ENCODE data around the gene AMN1.
A peak's percentile ranks its signal among the peaks of the same experiment; 100 is the strongest.

AMN1 gene

DNA sequence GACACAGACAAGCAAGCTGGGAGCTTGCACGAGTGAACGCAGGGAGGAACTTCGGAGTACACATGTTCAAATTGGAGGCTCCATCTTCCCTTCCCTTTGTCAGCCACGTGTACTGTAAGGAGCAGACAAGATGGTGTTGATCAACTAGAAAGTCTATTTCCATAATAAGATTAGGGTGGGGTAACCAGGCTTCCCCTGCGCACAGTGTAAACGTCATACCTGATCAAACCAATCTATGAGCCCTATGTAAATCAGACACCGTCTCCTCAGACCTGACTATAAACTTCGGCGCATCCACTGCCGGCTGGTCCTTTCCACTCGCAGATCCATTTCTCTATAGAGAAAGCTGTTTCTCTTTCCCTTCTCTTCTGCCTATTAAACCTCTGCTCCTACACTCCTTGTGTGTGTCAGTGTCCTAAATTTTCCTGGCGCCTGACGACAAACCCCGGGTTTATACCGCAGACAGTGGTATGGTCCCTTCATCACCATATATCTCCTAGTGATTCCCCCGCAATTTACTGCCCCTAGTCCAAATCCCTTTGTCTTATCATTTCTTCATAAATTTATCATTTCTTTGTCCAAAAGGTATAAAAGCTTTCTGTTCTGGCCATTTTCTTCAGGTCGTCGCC is 76.8 kb downstream of the AMN1 start:
- H3K27me3 Mint-ChIP-seq = no peaks in the 10 kb centered on the region
- peaks cover 7% of the 10 kb centered on the region for H3K4me1 Mint-ChIP-seq
- H3K9me3 Mint-ChIP-seq = no peaks in the 10 kb centered on the region
- no peaks in the 10 kb centered on the region for H3K36me3 Mint-ChIP-seq
- H3K4me3 Mint-ChIP-seq = no peak overlapping the region
- no peak for DNase-seq (ENCODE audit: low spot score in 2 of 2)
- no peak overlapping the region for H3K27ac Mint-ChIP-seq
- no peak for ATAC-seq (ENCODE audit: low read depth)

DNA sequence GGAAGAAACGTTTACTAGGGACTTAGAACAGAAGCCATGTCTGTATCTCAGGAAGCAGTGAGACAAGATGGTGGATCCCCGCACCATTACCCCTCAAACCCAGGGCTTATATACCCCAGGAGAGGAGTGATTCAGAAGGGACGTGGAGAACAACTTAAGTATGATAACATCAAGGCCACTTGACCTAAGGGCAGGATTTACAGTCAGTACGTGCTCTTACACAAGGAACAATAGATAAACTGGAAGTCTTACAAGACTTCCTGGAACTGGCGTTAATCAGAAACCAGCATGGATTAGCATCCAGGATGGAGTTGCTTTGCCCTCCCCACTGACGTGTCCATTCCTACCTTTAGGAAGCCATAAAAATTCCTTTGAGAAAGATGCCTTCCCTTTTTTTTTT is 77.9 kb downstream of the AMN1 start:
- Mint-ChIP-seq H3K4me1 (peaks cover 14% of the 10 kb centered on the region), H3K27me3 (no peaks in the 10 kb centered on the region), H3K27ac (no peak overlapping the region), H3K36me3 (no peaks in the 10 kb centered on the region), H3K9me3 (no peaks in the 10 kb centered on the region), H3K4me3 (no peak overlapping the region)
- ATAC-seq (ENCODE audit: low read depth) (no peak), DNase-seq (ENCODE audit: low spot score in 2 of 2) (no peak)

DNA sequence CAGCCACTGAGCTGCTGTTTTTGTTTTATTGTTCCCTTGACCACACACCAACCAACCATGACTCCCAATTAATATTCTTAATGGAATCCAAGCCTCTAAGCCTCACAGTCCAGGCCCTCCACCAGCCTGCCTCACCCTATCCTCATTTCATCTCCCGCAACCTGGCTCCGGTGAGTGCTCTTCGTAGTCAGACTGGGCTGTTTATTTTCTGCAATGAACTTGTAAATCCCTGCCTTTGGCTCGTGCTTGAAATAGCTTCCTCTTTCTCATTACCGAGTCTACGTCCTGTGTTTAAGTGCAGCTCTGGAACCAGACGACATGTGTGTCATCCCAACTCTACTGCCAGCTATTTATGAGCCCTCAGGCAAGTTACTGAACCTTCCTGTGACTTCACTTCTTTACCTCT is 81.7 kb downstream of the AMN1 start:
- Mint-ChIP-seq H3K4me3 (no peak overlapping the region), H3K27ac (no peak overlapping the region), H3K36me3 (no peaks in the 10 kb centered on the region), H3K27me3 (no peaks in the 10 kb centered on the region), H3K4me1 (peaks cover 13% of the 10 kb centered on the region), H3K9me3 (no peaks in the 10 kb centered on the region)
- no peak for DNase-seq (ENCODE audit: low spot score in 2 of 2)
- ATAC-seq (ENCODE audit: low read depth) = peak; percentile 31

DNA sequence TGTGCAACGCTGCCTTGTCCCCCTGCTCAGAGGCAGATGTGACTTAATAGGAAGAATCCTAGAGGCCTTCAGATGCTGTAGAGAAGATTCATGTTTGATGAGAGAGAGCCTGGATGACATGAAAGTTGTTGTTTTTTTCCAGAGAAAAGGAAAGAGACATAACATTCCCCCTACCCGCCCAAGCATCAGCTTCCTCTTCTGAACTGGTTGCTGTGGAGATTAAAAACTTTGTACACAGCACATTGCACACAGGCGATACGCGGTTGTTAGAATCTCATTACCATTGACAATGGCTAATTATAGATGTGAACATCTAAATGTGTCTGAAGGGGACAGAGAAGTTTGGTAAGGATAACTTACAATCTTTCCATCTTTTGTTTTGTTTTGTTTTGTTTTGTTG is 82.9 kb downstream of the AMN1 start:
- ATAC-seq (ENCODE audit: low read depth) (peak; percentile 89), DNase-seq (ENCODE audit: low spot score in 2 of 2) (no peak)
- H3K27ac Mint-ChIP-seq = peak overlapping the region; percentile 89
- H3K4me3 Mint-ChIP-seq = peak overlapping the region; percentile 38
- no peaks in the 10 kb centered on the region for H3K36me3 Mint-ChIP-seq
- no peaks in the 10 kb centered on the region for H3K27me3 Mint-ChIP-seq
- H3K4me1 Mint-ChIP-seq = peaks cover 13% of the 10 kb centered on the region
- H3K9me3 Mint-ChIP-seq = no peaks in the 10 kb centered on the region

DNA sequence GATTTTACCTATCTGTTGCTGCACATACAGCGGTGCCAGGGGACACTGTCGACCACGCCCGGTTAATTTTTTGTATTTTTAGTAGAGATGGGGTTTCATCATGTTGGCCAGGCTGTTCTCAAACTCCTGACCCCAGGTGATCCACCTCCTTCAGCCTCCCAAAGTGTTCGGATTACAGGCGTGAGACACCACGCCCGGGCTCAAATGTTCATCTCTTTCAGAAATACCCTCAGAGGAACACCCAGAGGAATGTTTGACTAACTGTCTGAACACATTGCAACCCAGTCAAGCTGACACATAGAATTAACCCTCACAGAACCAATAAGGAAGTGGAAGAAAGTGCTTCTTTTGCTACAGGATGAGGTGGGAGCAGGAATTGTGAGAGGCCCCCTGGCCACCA is 84.3 kb downstream of the AMN1 start:
- Mint-ChIP-seq H3K4me3 (no peak overlapping the region), H3K9me3 (no peaks in the 10 kb centered on the region)

DNA sequence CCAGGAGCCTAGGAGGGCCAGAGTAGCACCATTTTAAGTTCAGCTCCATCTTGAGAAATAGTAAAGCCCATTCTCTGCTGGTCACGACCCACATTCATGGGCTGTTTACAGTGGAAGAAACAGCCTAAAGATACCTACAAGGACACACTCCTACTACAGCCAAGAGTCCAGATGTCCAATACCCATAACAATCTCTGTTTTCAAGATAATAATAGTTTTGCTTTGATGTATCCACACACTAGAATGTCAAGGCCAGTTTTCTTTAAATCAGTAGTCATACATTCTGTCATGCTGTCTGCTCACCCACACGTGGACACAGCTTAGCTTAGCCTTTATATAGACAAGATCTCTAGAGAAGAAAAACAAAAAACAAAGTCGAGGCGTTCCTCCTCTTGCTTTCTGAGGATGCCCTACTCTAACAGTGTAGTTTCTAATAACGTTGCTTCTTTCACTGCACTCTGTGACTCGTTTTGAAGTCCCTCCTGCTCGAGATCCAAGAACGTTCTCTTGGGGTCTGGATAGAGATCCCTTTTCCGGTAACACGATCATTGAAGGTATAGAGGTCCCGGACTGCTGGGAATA is 87.2 kb downstream of the AMN1 start:
- no peak overlapping the region for H3K27ac Mint-ChIP-seq
- no peaks in the 10 kb centered on the region for H3K9me3 Mint-ChIP-seq
- ATAC-seq (ENCODE audit: low read depth) (no peak), DNase-seq (ENCODE audit: low spot score in 2 of 2) (no peak)
- H3K36me3 Mint-ChIP-seq = no peaks in the 10 kb centered on the region
- H3K27me3 Mint-ChIP-seq = no peaks in the 10 kb centered on the region
- H3K4me1 Mint-ChIP-seq = peaks cover 14% of the 10 kb centered on the region
- H3K4me3 Mint-ChIP-seq = no peak overlapping the region

More for the DNA sequence above, 84.3 kb downstream of the AMN1 start:
- DNase-seq (ENCODE audit: low spot score in 2 of 2) (no peak), ATAC-seq (ENCODE audit: low read depth) (no peak)
- no peaks in the 10 kb centered on the region for H3K27me3 Mint-ChIP-seq
- H3K27ac Mint-ChIP-seq = no peak overlapping the region
- peaks cover 13% of the 10 kb centered on the region for H3K4me1 Mint-ChIP-seq
- H3K36me3 Mint-ChIP-seq = no peaks in the 10 kb centered on the region

DNA sequence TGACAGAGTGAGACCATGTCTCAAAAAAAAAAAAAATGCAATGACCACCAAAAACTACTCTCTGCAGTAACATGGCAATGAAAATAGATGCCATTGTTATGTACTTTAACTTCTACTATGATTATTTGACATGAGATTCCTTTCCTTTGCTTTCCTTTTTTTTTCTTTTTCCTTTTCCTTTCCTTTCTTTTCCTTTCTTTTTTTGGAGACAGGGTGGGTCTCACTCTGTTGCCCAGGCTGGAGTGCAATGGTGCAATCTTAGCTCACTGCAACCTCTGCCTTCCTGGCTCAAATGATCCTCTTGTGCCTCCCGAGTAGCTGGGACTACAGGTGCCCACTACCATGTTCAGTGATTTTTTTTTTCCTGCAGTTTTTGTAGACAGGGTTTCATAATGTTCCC is 94.2 kb downstream of the AMN1 start:
- ATAC-seq (ENCODE audit: low read depth) = no peak
- no peaks in the 10 kb centered on the region for H3K36me3 Mint-ChIP-seq
- H3K4me3 Mint-ChIP-seq = no peak overlapping the region

DNA sequence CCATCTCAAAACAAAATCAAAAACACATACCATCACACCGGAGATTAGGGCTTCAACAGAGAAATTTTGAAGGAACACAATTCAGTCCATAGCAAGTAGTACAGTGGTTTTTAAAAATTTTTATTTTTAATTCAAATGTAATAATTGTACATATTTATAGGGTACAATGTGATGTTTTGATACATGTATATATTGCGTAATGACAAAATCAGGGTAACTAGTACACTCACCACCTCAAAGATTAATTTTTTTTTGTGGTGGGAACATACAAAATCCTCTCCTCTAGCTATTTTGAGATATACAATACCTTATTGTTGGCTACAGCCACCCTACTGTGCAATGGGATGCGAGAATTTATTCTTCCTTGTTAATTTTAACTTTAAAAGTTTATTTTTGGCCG is 95.4 kb downstream of the AMN1 start:
- ATAC-seq (ENCODE audit: low read depth) (no peak), DNase-seq (ENCODE audit: low spot score in 2 of 2) (no peak)
- no peak overlapping the region for H3K4me3 Mint-ChIP-seq
- no peaks in the 10 kb centered on the region for H3K9me3 Mint-ChIP-seq
- H3K27ac Mint-ChIP-seq = no peak overlapping the region
- peaks cover 19% of the 10 kb centered on the region for H3K4me1 Mint-ChIP-seq
- no peaks in the 10 kb centered on the region for H3K36me3 Mint-ChIP-seq
- H3K27me3 Mint-ChIP-seq = no peaks in the 10 kb centered on the region

More for the DNA sequence above, 94.2 kb downstream of the AMN1 start:
- DNase-seq (ENCODE audit: low spot score in 2 of 2) = no peak
- H3K27ac Mint-ChIP-seq = no peak overlapping the region
- H3K4me1 Mint-ChIP-seq = peaks cover 19% of the 10 kb centered on the region
- no peaks in the 10 kb centered on the region for H3K27me3 Mint-ChIP-seq
- H3K9me3 Mint-ChIP-seq = no peaks in the 10 kb centered on the region

DNA sequence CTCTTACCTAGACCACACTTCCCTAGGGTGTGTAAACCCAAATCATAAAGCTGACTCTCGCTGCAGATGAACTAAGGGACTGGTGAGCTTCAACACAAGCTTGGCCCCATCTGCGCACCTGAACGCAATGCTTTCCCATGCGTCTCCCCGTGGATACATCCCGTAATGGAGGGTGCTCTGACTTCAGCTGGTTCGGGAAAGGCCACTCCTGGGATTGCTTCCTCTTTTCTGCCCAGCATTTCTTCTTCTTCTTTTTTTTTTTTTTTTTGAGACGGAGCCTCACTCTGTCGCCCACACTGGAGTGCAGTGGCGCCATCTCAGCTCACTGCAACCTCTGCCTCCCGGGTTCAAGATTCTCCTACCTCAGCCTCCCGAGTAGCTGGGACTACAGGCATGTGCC is 97.0 kb downstream of the AMN1 start:
- H3K27ac Mint-ChIP-seq = peak overlapping the region; percentile 48
- no peak for DNase-seq (ENCODE audit: low spot score in 2 of 2)
- ATAC-seq (ENCODE audit: low read depth) = no peak
- no peaks in the 10 kb centered on the region for H3K27me3 Mint-ChIP-seq
- H3K4me3 Mint-ChIP-seq = peak overlapping the region; percentile 58
- H3K36me3 Mint-ChIP-seq = no peaks in the 10 kb centered on the region
- H3K9me3 Mint-ChIP-seq = no peaks in the 10 kb centered on the region
- peaks cover 16% of the 10 kb centered on the region for H3K4me1 Mint-ChIP-seq

DNA sequence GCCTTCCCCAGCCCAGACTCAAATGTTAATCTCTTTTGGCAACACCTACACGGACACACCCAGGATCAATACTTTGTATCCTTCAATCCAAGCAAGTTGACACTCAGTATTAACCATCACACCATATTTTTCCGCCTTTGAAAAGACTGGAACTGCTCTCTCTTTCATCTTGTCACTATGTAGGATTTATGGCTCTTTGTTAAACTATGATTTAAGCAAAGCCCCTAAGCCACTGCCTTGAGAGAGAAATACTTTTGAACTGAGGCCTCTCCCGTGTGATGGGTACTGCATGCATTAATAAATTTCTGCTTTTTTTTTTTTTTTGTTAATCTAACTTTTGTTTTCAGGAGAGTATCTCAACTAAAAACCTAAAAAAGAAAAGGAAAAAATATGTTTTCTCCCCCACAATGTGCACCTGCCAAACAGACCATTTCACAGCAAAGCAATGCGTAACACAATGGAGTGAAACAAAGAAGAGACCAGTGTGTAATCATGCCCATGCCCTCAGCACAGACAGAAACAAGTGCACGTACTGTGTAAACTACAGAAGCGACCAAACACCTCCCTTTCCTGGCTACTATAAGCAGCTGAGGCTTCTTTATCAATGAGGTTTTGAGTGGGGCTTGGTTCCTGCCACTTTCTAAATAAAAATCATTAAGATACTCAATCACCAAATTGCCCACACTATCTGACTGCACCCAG is 97.6 kb downstream of the AMN1 start:
- ATAC-seq (ENCODE audit: low read depth) = no peak
- no peaks in the 10 kb centered on the region for H3K9me3 Mint-ChIP-seq
- H3K27me3 Mint-ChIP-seq = no peaks in the 10 kb centered on the region
- H3K4me3 Mint-ChIP-seq = no peak overlapping the region
- no peak for DNase-seq (ENCODE audit: low spot score in 2 of 2)
- no peak overlapping the region for H3K27ac Mint-ChIP-seq
- peaks cover 12% of the 10 kb centered on the region for H3K4me1 Mint-ChIP-seq
- H3K36me3 Mint-ChIP-seq = no peaks in the 10 kb centered on the region

DNA sequence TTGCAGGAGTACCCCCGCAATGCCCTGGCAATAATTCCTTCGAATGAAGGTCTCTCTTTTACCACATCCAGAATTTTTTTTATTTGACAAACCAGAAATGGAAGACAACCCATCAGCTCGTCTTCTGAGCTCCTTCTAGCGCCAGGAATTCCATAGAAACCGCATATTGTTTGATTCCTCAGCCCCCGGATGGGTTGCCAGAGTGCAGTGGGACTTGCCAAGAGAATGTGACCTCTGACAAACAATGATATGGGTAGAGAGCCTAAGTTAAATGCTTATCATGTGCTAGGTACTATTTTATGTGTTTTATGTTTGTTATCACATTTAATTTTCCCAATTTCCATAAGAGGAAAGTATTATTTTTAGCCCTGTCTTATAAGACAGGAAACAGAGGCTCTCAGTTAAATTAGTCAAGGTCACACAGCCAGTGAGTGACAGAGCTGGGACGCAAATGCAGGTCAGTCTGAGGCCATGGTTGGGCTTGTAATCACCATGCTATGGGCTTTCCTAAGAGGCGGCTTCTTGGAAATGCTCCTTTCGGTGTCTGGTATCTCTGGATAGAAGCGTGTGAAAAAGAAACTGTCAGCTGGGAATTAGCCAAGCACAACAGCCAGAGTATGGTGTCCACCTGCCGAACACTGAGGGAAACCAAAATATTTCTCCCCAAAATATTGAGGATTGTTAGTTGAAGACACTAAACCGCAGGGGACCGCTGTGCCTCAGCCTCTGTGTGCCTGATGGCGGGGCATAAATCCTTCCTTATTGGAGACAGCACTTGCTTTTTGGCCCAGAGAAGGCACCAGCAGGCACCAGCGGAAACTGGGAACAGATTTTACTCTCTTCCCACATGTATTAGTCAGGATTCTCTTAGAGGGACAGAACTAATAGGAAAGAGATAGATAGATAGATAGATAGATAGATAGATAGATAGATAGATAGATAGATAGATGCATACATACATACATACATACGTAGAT is 98.8 kb downstream of the AMN1 start:
- Mint-ChIP-seq H3K9me3 (no peaks in the 10 kb centered on the region), H3K36me3 (no peaks in the 10 kb centered on the region), H3K27me3 (no peaks in the 10 kb centered on the region), H3K27ac (no peak overlapping the region), H3K4me3 (no peak overlapping the region), H3K4me1 (peaks cover 11% of the 10 kb centered on the region)
- DNase-seq (ENCODE audit: low spot score in 2 of 2) = no peak
- no peak for ATAC-seq (ENCODE audit: low read depth)

DNA sequence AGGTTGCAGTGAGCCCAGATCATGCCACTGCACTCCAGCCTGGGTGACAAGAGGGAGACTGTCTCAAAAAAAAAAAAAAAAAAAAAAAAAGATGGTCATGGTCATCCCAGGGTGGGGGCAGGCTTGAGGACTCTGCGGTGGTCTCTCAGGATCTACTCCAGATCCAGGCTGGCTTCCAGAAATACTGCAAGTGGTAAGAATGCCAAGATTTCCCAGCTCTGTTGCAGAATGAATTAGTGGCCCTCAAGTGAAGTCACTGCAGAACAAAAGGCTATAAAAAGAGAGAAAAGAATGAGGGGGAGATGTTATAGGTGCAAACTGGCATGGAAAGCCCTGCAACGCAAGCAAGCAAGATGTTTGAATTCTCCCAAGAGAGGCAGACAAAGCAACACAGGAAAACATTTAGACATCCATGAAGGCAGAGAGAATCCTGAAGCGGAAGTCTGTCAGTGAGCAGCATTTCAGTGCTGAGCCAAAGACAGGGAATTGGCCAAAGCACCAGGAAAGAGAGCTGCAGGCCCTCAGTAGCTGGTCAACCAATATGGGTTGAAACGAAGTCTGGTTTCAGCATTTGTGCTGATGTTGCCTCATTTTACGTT is 101.3 kb downstream of the AMN1 start:
- DNase-seq (ENCODE audit: low spot score in 2 of 2) (no peak), ATAC-seq (ENCODE audit: low read depth) (no peak)
- no peak overlapping the region for H3K27ac Mint-ChIP-seq
- no peak overlapping the region for H3K4me3 Mint-ChIP-seq
- H3K36me3 Mint-ChIP-seq = no peaks in the 10 kb centered on the region
- peaks cover 8% of the 10 kb centered on the region for H3K4me1 Mint-ChIP-seq
- H3K9me3 Mint-ChIP-seq = no peaks in the 10 kb centered on the region
- H3K27me3 Mint-ChIP-seq = no peaks in the 10 kb centered on the region

DNA sequence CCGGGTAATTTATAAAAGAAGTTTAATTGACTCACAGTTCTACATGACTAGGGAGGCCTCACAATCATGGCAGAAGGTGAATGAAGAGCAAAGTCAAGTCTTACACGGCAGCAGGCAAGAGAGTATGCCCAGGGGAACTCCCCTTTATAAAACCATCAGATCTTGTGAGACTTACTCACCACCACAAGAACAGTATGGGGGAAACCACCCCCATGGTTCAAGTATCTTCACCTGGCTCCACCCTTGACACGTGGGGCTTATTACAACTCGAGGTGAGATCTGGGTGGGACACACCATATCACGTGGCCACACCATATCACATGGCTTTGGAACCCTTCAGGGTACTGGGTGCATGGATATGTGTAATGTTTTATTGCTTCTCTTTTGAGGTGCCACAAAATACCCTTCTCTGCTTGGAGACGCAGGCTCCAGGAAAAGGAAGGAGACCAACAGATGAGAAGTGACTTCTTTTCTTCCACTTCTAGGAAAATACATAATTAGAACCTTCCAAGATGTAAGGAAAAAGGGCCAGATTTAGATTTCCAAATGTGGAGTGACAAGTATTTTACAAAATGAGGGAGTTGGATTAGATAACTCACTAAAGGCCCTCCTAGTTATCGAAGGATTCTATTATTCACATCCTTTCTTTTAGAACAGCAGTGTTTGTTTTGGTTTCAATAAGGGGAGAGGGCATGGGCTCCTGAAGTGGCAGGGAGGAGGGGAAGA is 102.4 kb downstream of the AMN1 start:
- DNase-seq (ENCODE audit: low spot score in 2 of 2) = no peak
- no peak overlapping the region for H3K27ac Mint-ChIP-seq
- H3K9me3 Mint-ChIP-seq = no peaks in the 10 kb centered on the region
- H3K27me3 Mint-ChIP-seq = no peaks in the 10 kb centered on the region
- peaks cover under 1% of the 10 kb centered on the region for H3K4me1 Mint-ChIP-seq
- peak; percentile 15 for ATAC-seq (ENCODE audit: low read depth)
- H3K4me3 Mint-ChIP-seq = no peak overlapping the region
- H3K36me3 Mint-ChIP-seq = no peaks in the 10 kb centered on the region
